Mucosa of descending colon (tissue), 3 donors: ENCODE data around the gene MEGF8. TPM values are rescaled to one million over a fixed set of nuclear protein-coding genes. Genes with fewer than 3 reads are reported as not detected.

Source experiments
- ATAC-seq: fragments of 200-7000 bp; cut with Tn5 transposase; one replicate; pipeline ENCODE4 v1.9.1; 2020; ENCODE audit warnings: mild to moderate bottlenecking, moderate library complexity
- DNase-seq, 3 donors: peaks; one replicate each; pipeline ENCODE4 v3.0.0-alpha.2; 2020
- H3K36me3 ChIP-seq: fragments of 200-600 bp; one replicate; pipeline ENCODE4 v1.8.0; 2021; ENCODE audit warnings: low read depth, mild to moderate bottlenecking
- H3K4me1 ChIP-seq: fragments of 200-600 bp; one replicate; pipeline ENCODE4 v1.8.0; 2021; ENCODE audit warnings: low read depth, mild to moderate bottlenecking
- H3K4me3 ChIP-seq: fragments of 200-600 bp; one replicate; pipeline ENCODE4 v1.8.0; 2021; ENCODE audit warnings: mild to moderate bottlenecking
- H3K9me3 ChIP-seq: fragments of 200-600 bp; one replicate; pipeline ENCODE4 v1.8.0; 2021; ENCODE audit warnings: mild to moderate bottlenecking
- CTCF ChIP-seq: fragments of 200-600 bp; IDR thresholded peaks from one replicate; pipeline ENCODE4 v1.8.0; 2022; ENCODE audit warnings: antibody characterized with exemption, mild to moderate bottlenecking
- intact Hi-C, 2 donors: fragments of 100-400 bp; cut with DNase I in 1 of 2; cut with micrococcal nuclease in 1 of 2; formaldehyde crosslinking; loops; one replicate each; pipeline versions ENCODE4 v1.11.0 to v1.11.1; 2022; cut with DNase I, micrococcal nuclease
- total RNA-seq, 3 donors: library from RNA; stranded (reverse); fragmentation: NEBNext Ultra II Directional in 2 of 3; extraction: Animal tissue kit (Norgen Biotek cat#: 25700) in 2 of 3; gene quantifications; one replicate each; pipeline versions ENCODE4 v1.2.1 to v1.2.4, GENCODE V29; 2021 to 2023
- donor health status: DM: no; HTN: no; CAD: no; lungs with moderate emphysema.
- donor health status: DM: no; HTN: no; CAD: no.
- donor health status: DM: no; HTN: yes; CAD: no.

The MEGF8 gene
- total RNA-seq, 3 donors from 2014 or later: 17.6 to 27.0 (median 23.9) TPM

GRCh38 chr19:42407085-42407815 lies 81.8 kb downstream of the MEGF8 start:
- Histone ChIP-seq H3K4me1 (no peaks in the 10 kb centered on the region), H3K4me3 (no peak overlapping the region), H3K9me3 (no peaks in the 10 kb centered on the region), H3K36me3 (no peaks in the 10 kb centered on the region)
- no peak for DNase-seq
- no peak for ATAC-seq
- no peak for TF ChIP-seq CTCF
- intact Hi-C loops: no loop called here

GRCh38 chr19:42407816-42408175 lies 82.4 kb downstream of the MEGF8 start:
- ATAC-seq (no peak), DNase-seq (no peak)
- Histone ChIP-seq H3K36me3 (no peaks in the 10 kb centered on the region), H3K4me1 (no peaks in the 10 kb centered on the region), H3K4me3 (no peak overlapping the region), H3K9me3 (no peaks in the 10 kb centered on the region)
- intact Hi-C loops: no loop called here
- no peak for TF ChIP-seq CTCF

- intact Hi-C loops: no loop called here
- ATAC-seq: no peak
- Histone ChIP-seq H3K36me3 (no peaks in the 10 kb centered on the region), H3K4me3 (no peak overlapping the region), H3K4me1 (no peaks in the 10 kb centered on the region), H3K9me3 (no peaks in the 10 kb centered on the region)
- no peak for TF ChIP-seq CTCF
- no peak for DNase-seq
Observed at GRCh38 chr19:42409477-42409876, 84.0 kb downstream of the MEGF8 start.

GRCh38 chr19:42410371-42410770 lies 84.9 kb downstream of the MEGF8 start:
- Histone ChIP-seq H3K36me3 (no peaks in the 10 kb centered on the region), H3K9me3 (no peaks in the 10 kb centered on the region), H3K4me1 (no peaks in the 10 kb centered on the region), H3K4me3 (no peak overlapping the region)
- TF ChIP-seq CTCF: no peak
- no peak for DNase-seq
- ATAC-seq: no peak
- intact Hi-C loops: no loop called here

GRCh38 chr19:42411581-42412178 lies 86.2 kb downstream of the MEGF8 start:
- Histone ChIP-seq H3K4me3 (no peak overlapping the region), H3K4me1 (no peaks in the 10 kb centered on the region), H3K36me3 (no peaks in the 10 kb centered on the region), H3K9me3 (no peaks in the 10 kb centered on the region)
- ATAC-seq (no peak), DNase-seq (peak in 1 of 3 donors; percentile 8)
- TF ChIP-seq CTCF: no peak
- intact Hi-C loops: no loop called here
